ENCODE data around the gene AAK1.
"Not testable (repeated sequence)": the region's sequence is repeated elsewhere in the genome, so short reads cannot be mapped to it uniquely, and the experiment has no call there.

The AAK1 gene

GRCh38 chr2:69567157-69567908 lies 76.2 kb downstream of the AAK1 start:
- no peak for DNase-seq

- peak; percentile 37 for DNase-seq
Measured at GRCh38 chr2:69566669-69567068, 76.9 kb downstream of the AAK1 start.

- peak; percentile 85 for DNase-seq
Measured at GRCh38 chr2:69565431-69565839, 78.1 kb downstream of the AAK1 start.

- no peak for DNase-seq
Measured at GRCh38 chr2:69564604-69565003, 78.9 kb downstream of the AAK1 start.

- no peak for DNase-seq
Measured at GRCh38 chr2:69563021-69563420, 80.5 kb downstream of the AAK1 start.

GRCh38 chr2:69561101-69561500 lies 82.4 kb downstream of the AAK1 start:
- no peak for DNase-seq

GRCh38 chr2:69560147-69560482 lies 83.4 kb downstream of the AAK1 start:
- no peak for DNase-seq

- no peak for DNase-seq
Measured at GRCh38 chr2:69559442-69560146, 83.9 kb downstream of the AAK1 start.

GRCh38 chr2:69556008-69556407 lies 87.5 kb downstream of the AAK1 start:
- no peak for DNase-seq

GRCh38 chr2:69554981-69555380 lies 88.6 kb downstream of the AAK1 start:
- DNase-seq = no peak

- DNase-seq = no peak
Measured at GRCh38 chr2:69554568-69554967, 89.0 kb downstream of the AAK1 start.

GRCh38 chr2:69553991-69554390 lies 89.5 kb downstream of the AAK1 start:
- no peak for DNase-seq

- not testable (repeated sequence) for DNase-seq
Measured at GRCh38 chr2:69550511-69550910, 93.0 kb downstream of the AAK1 start.

- no peak for DNase-seq
Measured at GRCh38 chr2:69549421-69549820, 94.1 kb downstream of the AAK1 start.

GRCh38 chr2:69547984-69548715 lies 95.4 kb downstream of the AAK1 start:
- DNase-seq = no peak

- no peak for DNase-seq
Measured at GRCh38 chr2:69546646-69547045, 96.9 kb downstream of the AAK1 start.

- DNase-seq = no peak
Measured at GRCh38 chr2:69545477-69545932, 98.0 kb downstream of the AAK1 start.

- DNase-seq = no peak
Measured at GRCh38 chr2:69544951-69545350, 98.6 kb downstream of the AAK1 start.

- DNase-seq = no peak
Measured at GRCh38 chr2:69539549-69539908, 104.0 kb downstream of the AAK1 start.

GRCh38 chr2:69538872-69539548 lies 104.5 kb downstream of the AAK1 start:
- DNase-seq = no peak

GRCh38 chr2:69538249-69538648 lies 105.3 kb downstream of the AAK1 start:
- no peak for DNase-seq

GRCh38 chr2:69535817-69536241 lies 107.7 kb downstream of the AAK1 start:
- no peak for DNase-seq

GRCh38 chr2:69531186-69531585 lies 112.4 kb downstream of the AAK1 start:
- DNase-seq = no peak
